Measurements from ENCODE around the gene TNP2.

Gene TNP2

GRCh38 chr16:11245222-11245737, 23.8 kb downstream of the TNP2 start:
- Mint-ChIP-seq H3K27me3 (no peaks in the 10 kb centered on the region), H3K36me3 (peaks cover 2% of the 10 kb centered on the region), H3K4me1 (peaks cover 5% of the 10 kb centered on the region), H3K4me3 (no peak overlapping the region), H3K9me3 (no peaks in the 10 kb centered on the region), H3K27ac (peak overlapping the region; percentile 79)

DNA sequence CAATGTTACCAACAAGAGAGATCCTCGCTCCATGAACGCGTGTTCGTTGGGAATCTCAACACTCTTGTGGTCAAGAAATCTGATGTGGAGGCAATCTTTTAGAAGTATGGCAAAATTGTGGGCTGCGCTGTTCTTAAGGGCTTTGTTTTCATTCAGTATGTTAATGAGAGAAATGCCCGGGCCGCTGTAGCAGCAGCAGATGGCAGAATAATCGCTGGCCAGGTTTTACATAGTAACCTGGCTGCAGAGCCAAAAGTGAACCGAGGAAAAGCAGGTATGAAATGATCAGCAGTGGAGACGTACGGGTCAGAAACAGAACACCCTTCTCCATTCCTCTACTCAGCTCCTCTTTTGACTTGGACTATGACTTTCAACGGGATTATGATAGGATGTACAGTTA, 26.5 kb downstream of the TNP2 start:
- no peaks in the 10 kb centered on the region for H3K27me3 Mint-ChIP-seq
- peaks cover 5% of the 10 kb centered on the region for H3K4me1 Mint-ChIP-seq
- no peaks in the 10 kb centered on the region for H3K36me3 Mint-ChIP-seq
- H3K27ac Mint-ChIP-seq, result no peak overlapping the region
- H3K4me3 Mint-ChIP-seq, result no peak overlapping the region
- no peaks in the 10 kb centered on the region for H3K9me3 Mint-ChIP-seq

DNA sequence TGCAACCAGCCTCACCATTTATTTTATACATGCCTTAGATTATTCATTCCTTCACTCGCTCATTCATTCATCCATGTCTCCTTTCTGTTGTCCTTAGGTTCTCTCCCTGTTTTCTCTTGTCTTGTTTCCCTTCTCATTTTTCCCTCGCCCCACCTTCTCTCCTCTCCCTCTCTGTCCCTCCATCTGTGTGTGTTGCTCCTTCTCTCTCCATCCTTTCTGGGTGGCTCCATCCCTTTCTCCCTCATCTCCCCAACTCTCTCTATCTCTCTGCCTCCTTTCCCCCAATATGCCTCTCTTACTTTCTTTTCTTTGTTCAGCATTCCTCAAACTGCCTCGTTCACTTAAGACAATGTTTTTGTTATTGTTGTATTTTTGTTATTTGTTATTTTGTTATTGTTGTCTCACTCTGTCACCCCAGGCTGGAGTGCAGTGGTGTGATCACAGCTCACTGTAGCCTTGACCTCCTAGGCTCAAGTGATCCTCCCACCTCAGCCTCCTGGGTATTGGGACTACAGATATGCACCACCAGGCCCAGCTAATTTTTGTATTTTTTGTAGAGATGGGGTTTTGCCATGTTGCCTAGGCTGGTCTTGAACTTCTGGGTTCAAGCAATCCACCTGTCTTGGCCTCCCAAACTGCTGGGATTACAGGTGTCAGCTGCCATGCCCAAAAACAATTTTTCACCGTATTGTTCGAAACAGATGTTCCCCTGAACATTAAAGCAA, 27.5 kb downstream of the TNP2 start:
- Mint-ChIP-seq H3K27me3 (no peaks in the 10 kb centered on the region), H3K9me3 (no peaks in the 10 kb centered on the region), H3K36me3 (no peaks in the 10 kb centered on the region), H3K27ac (no peak overlapping the region), H3K4me1 (peaks cover 10% of the 10 kb centered on the region), H3K4me3 (no peak overlapping the region)

GRCh38 chr16:11240636-11241473, 28.3 kb downstream of the TNP2 start:
- Mint-ChIP-seq H3K36me3 (no peaks in the 10 kb centered on the region), H3K4me1 (peaks cover 10% of the 10 kb centered on the region), H3K4me3 (peak overlapping the region; percentile 3), H3K27me3 (no peaks in the 10 kb centered on the region), H3K9me3 (no peaks in the 10 kb centered on the region), H3K27ac (peak overlapping the region; percentile 87)

- Mint-ChIP-seq H3K4me3 (peak overlapping the region; percentile 3), H3K4me1 (peaks cover 13% of the 10 kb centered on the region), H3K27me3 (no peaks in the 10 kb centered on the region), H3K9me3 (no peaks in the 10 kb centered on the region), H3K36me3 (no peaks in the 10 kb centered on the region), H3K27ac (peak overlapping the region; percentile 90)
These were observed 29.2 kb downstream of the TNP2 start for GRCh38 chr16:11239644-11240632.

DNA sequence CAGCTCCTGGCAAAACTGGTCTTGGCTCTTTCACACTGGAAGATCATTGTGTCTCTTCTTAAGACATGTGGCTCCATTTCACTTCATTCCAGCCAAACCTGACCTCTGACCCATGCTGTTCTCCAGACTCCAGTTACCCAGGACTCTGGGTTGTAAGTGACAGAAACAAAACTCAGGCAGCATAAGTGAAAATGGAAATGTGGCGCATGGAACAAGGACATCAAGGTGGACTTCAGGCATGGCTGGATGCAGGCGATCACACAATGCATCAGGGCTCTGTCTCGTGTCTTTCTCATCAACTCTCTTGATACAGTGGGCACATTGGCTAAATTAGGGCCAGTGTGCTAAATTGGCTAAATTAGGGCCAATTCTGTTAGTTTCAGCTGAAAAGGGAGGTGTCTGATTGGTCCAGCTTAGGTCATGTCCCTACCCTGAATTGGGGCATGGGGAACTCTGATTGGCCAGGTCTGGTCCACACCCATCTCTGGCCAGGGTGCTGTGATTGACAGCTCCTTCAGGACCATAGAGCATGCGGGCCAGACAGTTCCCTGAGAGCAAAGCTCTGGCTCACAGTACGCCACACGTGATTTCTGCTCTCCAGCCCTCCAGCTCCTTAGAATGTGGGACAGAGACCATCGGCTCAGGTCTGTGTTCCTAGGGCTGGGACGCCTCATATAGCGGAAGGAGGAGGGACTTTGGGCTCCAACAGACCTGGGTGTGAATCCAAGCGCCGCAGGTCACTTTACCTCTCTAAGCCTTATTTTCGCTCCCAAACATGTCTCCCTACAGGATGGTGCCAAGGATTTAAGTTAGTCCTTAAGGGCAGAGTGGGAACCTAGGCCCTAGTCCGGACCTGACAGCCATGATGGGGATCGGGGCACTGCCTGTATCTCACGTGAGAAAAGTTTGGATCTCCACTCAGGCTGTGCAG, 30.6 kb downstream of the TNP2 start:
- Mint-ChIP-seq H3K27me3 (no peaks in the 10 kb centered on the region), H3K36me3 (no peaks in the 10 kb centered on the region), H3K27ac (peak overlapping the region; percentile 30), H3K4me1 (peaks cover 25% of the 10 kb centered on the region), H3K4me3 (no peak overlapping the region), H3K9me3 (no peaks in the 10 kb centered on the region)

- H3K27me3 Mint-ChIP-seq, result no peaks in the 10 kb centered on the region
- H3K4me3 Mint-ChIP-seq, result no peak overlapping the region
- H3K27ac Mint-ChIP-seq, result peak overlapping the region; percentile 72
- no peaks in the 10 kb centered on the region for H3K36me3 Mint-ChIP-seq
- H3K9me3 Mint-ChIP-seq, result no peaks in the 10 kb centered on the region
- H3K4me1 Mint-ChIP-seq, result peaks cover 39% of the 10 kb centered on the region
These were observed 32.5 kb downstream of the TNP2 start for GRCh38 chr16:11236461-11237254.

DNA sequence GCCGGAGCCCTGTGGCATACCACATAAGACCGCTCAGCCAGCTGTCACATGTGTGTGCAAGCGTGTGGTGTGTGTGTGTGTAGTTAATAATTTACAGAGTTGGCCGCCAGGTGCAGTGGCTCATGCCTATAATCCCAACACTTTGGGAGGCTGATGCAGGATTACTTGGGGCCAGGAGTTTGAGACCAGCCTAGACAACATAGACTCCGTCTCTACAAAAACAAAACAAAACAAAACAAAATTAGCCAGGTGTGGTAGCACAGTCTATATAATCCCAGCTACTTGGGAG, 33.5 kb downstream of the TNP2 start:
- H3K4me1 Mint-ChIP-seq, result peaks cover 49% of the 10 kb centered on the region
- H3K4me3 Mint-ChIP-seq, result no peak overlapping the region
- H3K27ac Mint-ChIP-seq, result peak overlapping the region; percentile 84
- no peaks in the 10 kb centered on the region for H3K36me3 Mint-ChIP-seq
- no peaks in the 10 kb centered on the region for H3K27me3 Mint-ChIP-seq
- H3K9me3 Mint-ChIP-seq, result no peaks in the 10 kb centered on the region

DNA sequence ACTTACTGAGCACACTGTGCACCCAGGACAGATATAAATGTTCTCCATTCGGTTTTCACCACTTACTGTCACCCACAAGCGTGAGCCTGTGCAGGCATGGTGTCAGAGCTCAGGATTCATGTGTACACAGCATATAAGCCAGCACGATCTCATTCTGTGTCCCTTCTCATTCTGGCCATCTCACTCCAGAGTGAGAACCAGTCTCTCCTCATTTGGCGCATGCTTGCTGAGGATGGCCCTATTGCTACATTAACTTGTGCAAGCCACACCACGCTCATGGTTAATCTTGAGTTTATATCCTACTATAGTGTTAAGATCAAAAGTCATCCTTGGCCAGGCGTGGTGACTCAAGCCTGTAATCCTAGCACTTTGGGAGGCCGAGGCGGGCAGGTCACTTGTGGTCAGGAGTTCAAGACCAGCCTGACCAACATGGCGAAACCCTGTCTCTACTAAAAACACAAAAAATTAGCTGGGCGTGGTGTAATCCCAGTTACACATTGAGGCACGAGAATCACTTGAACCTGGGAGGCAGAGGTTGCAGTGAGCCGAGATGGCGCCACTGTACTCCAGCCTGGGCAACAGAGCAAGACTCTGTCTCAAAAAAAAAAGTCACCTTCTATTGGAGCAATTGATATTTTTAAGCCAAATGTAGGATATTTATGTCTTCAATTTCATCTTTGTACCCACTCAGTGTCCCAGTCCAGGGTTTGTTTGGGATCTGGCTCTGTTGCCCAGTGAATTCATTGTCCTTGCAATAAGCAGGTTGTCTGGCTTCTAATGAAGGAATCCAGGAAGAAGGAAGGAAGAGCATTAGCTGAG, 34.0 kb downstream of the TNP2 start:
- Mint-ChIP-seq H3K27ac (peak overlapping the region; percentile 84), H3K4me3 (no peak overlapping the region), H3K9me3 (no peaks in the 10 kb centered on the region), H3K27me3 (no peaks in the 10 kb centered on the region), H3K4me1 (peaks cover 50% of the 10 kb centered on the region), H3K36me3 (no peaks in the 10 kb centered on the region)

DNA sequence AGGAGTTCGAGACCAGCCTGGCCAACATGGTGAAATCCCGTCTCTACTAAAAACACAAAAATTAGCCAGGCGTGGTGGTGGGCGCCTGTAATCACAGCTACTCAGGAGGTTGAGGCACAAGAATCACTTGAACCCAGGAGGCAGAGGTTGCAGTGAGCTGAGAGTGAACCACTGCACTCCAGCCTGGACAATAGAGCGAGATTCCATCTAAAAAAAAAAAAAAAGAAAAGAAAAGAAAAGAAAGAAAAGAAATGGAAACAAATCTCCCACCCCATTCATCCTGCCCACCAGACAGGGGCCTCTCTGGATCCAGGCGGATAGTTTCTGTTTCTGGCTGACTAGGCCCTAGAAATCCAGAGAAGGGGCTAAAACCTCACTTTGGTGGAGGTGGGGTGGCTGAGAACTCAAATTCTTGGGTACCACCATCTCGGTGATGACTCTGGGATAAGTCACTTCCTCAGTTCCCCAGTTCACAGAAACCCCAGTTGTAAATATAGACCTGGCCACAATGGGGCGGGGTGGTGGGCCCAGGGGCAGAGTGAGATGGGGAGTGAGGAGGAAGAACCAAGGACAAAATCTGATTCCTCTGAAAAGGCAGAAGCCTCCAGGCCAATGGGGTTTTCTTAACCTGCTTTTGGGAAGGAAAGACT, 35.3 kb downstream of the TNP2 start:
- Mint-ChIP-seq H3K9me3 (no peaks in the 10 kb centered on the region), H3K27ac (peak overlapping the region; percentile 98), H3K4me1 (peaks cover 62% of the 10 kb centered on the region), H3K4me3 (peak overlapping the region; percentile 74), H3K27me3 (no peaks in the 10 kb centered on the region), H3K36me3 (no peaks in the 10 kb centered on the region)

DNA sequence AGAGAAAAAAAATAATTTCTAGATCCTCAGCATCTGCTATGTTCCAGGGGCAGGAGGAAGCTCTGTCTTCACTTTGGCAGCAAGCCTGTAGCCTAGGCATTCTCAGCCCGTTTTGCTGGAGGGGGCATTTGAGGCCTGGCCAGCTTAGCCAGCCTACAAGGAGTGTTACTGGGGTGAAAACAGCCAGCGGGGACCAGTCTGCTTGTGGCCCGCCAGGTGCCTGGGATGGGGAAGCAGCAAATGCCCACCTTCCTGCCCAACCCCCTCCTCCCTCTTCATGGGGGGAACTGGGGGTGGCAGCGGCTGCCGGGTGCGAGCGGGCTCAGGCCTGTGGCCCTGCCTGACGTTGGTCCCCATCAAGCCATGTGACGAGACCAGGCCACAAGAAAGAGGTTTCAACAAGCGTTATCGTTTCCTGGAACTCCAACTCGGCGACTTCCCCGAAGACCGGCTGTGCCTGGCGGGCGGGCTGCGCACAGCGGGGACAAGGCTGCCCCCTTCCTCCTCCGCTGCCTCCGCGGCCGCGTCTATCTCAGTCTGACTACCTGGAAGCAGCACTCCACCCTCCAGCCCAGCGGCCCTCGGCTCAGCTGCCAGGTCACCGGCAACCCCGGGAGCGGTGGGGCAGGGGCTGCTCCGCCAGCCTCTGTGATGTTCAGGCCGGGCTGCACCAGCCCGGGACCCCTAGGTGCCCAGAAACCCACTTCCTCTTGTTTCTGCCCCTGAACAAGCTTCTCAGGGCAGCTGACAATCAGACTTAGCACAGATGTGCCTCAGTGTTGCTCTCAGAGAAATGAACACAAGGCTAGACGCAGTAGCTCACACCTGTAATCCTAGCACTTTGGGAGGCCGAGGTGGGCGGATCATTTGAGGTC, 36.0 kb downstream of the TNP2 start:
- Mint-ChIP-seq H3K36me3 (no peaks in the 10 kb centered on the region), H3K4me1 (peaks cover 70% of the 10 kb centered on the region), H3K27ac (peak overlapping the region; percentile 98), H3K4me3 (peak overlapping the region; percentile 74), H3K27me3 (no peaks in the 10 kb centered on the region), H3K9me3 (no peaks in the 10 kb centered on the region)

DNA sequence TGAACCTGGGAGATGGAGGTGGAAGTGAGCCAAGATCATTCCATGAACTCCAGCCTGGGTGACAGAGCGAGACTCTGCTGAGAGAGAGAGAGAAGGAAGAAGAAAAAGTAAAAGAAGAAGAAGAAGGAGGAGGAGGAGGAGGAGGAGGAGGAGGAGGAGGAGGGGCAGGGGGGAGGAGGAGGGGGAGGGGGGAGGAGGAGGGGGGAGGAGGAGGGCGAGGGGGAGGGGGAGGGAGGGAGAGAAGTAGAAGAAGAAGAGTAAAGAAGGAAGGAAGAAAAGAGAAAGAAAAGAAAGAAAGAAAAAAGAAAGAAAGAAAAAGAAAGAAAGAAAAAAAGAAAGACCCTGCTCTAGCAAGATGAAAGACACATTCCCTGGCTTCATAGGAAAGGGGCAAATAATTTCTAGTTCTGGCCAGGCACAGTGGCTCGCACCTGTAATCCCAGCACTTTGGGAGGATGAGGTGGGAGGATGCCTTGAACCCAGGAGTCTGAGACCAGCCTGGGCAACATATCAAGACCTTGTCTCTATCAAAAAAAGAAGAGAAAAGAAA, 36.7 kb downstream of the TNP2 start:
- Mint-ChIP-seq H3K9me3 (no peaks in the 10 kb centered on the region), H3K36me3 (no peaks in the 10 kb centered on the region), H3K27ac (peak overlapping the region; percentile 98), H3K4me3 (peak overlapping the region; percentile 74), H3K27me3 (no peaks in the 10 kb centered on the region), H3K4me1 (peaks cover 75% of the 10 kb centered on the region)

Measured in activated naive CD4-positive, alpha-beta T cell treated with anti-CD3 and anti-CD28 coated beads, Interleukin-2, amount 50 U/mL, for 24 hours (primary cell).